ENCODE data around the gene EEF2.

GRCh38 chr19:3969435-3970312 is 15.6 kb downstream of the EEF2 start:
- TF ChIP-seq CTCF (conservative IDR thresholded peaks at IDR 0.05; ENCODE audit: low read length) (no peak), EZH2phosphoT487 (IDR thresholded peaks at IDR 0.05; ENCODE audit: borderline replicate concordance) (no peak)

Measured in Loucy (cell line).